DMS 273 (cell line): Measurements from ENCODE around the gene ITGB2.

Experiments used
- DNase-seq: peaks from one replicate; lab custom pipeline; 2025; ENCODE audit not compliant: unreplicated experiment; lab: John Stamatoyannopoulos, UW

Gene ITGB2

GRCh38 chr21:44955798-44956175 lies 35.1 kb upstream of the ITGB2 start:
- DNase-seq = no peak

- no peak for DNase-seq
Measured at GRCh38 chr21:44955141-44955797, 34.6 kb upstream of the ITGB2 start.

DNA sequence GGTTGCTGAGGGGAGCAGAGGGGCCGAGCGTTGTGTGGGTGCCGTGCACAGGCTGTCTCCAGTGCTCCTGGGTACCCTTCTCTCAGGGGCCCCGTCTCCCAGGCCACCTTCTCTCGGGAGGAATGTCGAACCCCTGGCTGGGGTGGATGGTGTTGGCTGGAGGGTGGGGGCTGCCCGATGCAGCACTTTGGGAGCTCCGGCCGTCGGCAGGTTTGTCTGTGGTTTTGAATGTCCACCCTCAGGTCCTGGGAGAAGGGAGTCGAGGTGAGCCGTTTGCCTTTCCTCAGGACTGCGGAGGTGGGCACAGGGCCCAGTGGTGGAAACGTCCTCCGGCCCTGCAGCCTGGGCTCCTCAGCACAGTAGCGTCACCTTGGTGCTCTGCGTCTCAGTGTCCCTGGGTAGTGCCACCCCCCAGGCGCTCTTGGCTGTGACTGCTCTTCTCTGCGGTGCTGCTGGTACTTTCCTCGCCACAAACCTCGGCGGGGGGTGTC lies 33.6 kb upstream of the ITGB2 start:
- DNase-seq = no peak

DNA sequence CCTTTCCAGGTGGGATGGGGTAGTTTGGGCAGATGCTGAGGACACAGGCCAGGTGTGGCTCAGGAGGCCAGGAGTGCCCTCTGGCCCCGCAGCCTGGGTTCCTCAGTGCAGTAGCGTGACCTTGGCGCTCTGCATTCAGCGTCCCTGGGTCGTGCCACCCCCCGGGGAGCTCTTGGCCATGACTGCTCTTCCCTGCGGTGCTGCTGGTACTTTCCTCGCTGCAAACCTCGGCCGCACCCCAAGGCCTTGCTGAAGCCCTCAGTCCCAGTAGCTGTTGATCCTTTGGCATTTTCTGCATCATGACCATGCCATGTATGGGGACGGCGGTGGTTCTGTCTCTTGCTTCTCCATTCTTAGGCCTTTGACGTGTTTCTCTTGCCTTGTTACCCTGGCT lies 32.9 kb upstream of the ITGB2 start:
- no peak for DNase-seq

GRCh38 chr21:44952929-44953627 lies 32.4 kb upstream of the ITGB2 start:
- no peak for DNase-seq

DNA sequence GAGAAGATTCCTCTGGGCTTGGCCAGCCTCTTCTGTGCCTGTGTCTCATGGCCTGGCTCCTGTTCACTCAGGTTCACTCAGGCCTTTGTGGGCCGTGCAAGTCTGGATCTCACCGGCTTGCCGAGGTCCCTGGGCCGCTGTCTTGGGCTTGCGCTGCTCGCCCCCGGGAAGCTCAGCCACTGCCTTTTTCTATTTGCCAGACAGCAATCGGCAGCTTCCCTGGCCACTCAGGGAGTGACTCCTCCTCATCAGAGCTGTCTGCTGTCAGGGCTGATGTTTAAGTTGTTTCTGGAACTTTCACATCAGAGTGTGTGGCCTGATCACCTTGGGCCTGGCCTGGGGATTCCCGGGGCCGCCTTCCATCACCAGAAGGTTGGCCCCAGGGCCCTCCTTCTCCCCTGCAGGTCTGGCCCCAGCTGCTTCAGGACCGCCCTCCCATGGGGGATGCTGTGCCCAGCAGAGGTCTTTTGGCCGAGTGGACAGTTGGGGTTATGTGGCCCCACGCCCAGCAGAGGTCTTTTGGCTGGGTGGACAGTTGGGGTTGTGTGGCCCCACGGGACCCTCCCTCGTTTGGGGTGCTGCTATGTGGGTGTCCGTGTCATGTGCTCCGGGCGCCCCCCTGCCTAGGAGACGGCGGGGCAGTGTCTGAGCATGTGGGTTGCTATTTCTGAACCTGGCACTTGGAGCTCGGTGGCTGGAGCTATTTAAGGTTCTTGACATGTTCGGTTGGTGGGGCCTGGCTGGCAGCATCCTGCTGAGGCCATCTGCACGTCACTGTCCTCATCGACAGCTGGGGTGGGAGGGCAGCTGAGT lies 31.6 kb upstream of the ITGB2 start:
- DNase-seq = peak; percentile 57

DNA sequence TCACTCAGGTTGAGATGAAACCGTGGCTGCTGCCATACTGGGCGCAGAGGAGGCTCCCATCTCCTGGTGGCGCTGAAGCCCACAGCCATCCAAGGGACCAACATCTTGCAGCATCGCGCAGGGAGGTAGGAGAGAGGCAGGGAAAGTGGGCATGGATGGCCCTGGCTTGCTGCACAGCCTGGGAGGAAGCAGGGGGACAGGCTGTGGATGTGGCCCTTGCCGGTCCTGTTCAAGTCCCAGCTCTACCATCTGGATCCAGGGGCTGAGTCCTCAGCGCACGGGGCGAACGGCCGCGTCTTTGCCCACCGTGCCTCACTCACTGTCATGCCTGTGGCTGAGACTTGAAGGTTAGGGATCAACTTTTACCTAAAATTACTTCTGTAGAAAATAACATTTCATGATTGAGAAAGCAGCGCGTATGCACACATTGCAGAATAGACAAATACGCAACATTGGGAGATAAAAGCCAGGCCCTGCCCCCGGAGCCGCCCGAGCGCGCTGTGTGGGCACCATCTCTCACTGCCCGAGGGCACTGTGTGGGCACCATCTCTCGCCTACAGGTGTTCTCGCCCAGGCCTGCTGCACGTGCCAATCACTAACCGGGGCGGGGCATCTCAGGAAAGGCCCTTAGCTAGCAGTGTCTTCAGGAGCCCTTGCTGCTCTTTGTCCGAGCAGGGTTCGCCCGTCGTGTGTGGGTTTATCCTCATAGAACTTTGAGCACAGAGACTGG lies 30.7 kb upstream of the ITGB2 start:
- no peak for DNase-seq

DNA sequence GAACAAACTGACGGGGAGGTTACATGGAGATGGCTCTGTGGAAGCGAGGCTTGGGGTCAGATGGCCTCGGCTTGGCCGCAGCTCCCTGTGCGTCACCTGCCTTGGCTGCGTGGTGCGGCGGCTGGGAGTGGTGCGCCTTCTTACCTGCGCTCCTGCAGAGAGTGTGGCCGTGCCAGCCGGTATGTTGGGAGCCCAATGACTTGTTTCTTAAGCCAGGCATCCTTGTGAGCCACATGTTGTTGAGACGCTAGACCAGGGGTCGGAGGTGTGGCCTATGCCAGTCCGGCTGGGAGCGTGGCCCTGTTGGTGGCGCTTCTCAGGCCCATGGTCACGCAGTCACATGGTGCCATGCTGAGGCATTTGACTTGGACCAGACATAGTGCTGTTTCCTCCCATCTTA lies 29.7 kb upstream of the ITGB2 start:
- no peak for DNase-seq

GRCh38 chr21:44949779-44950198 lies 29.1 kb upstream of the ITGB2 start:
- peak; percentile 82 for DNase-seq

- no peak for DNase-seq
Measured at GRCh38 chr21:44949161-44949778, 28.6 kb upstream of the ITGB2 start.

- DNase-seq = no peak
Measured at GRCh38 chr21:44948426-44949120, 27.9 kb upstream of the ITGB2 start.

DNA sequence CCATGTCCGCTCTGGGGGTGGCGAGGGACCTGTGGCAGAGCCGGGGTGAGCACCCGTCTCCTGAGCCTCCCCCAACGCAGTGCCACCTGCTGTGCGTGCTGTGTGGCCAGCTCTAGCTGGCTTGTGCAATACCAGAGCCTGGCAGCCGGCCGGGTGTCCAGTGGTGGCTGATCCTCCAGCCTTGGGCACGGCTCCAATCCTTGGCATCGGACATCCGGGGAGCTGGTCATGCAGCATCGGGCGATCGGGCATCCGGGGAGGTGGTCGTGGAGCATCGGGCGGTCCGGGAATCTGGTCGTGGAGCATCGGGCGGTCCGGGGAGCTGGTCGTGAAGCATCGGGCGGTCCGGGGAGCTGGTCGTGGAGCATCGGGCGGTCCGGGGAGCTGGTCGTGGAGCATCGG lies 27.2 kb upstream of the ITGB2 start:
- no peak for DNase-seq

DNA sequence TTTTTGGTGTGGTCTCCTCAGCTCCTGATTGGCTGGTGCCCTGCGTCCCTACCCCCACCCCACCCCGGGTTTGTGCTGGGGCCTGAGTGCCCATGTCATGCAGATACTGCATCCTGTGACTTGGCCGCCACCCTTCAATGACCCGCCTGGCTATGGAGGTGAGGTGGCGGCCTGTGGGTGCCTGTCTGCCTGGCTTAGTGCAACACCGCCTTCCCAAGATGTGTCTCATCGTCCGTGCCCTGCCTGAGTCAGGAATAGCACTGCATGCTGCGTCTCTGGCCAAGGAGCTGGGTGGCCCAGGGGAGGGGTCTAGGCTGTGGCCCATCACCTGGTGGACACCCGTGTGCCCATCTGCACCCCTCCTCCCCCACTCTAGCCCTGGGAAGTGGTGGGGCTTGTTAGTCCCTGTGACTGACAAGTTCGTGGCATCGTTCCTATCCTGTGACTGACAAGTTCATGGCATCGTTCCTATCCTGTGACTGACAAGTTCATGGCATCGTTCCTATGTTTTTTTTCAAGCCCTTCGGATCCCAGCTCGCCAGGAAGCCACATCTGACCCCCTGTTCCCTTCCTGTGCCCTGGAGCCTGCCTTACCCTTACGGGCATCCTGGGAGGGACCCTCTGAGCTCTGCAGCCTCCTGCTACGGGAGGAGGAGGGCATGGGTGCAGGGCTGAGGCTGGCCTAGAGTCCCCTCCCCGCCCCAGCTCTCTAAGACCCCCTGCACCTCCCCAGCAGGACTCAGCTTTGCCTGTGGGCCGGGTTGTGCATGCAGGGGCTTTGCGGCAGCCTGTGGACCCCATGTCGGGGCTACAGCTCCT lies 26.6 kb upstream of the ITGB2 start:
- DNase-seq = no peak

DNA sequence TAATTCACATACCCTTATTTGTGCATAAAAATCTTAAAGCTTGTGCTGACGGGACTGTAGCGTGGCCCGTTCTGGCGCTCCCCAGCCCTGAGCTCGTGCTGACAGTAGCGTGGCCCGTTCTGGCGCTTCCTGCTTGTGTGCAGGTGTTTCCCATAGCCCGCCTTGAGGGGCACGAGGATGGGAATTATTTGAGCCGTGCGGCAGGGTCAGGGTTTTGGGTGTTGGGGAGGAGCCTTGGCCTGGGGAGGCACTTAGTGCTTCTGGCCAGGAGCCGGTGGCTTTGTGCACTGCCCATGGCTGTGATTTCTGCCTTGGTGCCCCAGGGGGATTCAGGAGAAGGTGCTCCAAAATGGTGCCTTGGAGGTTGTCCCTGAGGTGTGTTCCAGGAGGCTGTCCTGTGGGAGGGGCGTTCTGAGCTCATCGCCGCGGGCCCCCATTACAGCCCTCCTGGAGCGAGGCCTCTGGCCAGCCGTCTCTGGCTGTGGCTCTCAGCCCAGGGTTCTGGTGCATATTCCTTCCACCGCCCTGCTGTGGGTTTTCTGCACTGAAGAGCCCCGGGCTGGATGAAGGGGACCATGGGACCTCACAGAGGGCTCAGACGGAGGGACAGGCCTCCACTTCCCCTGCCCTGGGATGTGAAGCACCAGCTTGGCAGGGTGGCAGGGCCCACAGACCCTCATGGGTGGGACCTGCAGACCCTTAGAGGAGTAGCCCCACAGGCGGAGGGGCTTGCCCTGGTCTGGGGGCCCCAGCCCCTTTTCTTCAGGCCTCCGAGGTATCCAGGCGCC lies 25.7 kb upstream of the ITGB2 start:
- DNase-seq = no peak

DNA sequence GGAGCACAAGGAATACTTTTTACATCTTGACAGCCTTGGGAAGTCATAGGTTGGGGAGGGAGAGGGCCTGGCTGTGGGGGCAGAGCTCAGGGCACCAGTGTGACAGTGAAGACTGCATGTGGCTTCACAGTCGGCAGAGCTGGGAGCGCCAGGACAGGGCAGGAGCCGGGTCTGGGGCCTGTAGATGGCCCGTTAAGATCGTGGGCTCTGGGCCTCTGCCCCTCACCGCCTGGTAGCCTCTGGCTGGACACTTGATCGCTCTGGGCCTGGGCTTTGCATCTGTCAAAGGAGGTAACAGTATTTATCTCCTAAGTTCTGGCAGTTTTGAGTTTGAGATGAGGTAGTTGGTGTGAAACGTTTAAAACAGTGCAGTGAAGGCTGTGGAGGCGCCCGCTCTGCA lies 23.9 kb upstream of the ITGB2 start:
- DNase-seq = no peak

- DNase-seq = no peak
Measured at GRCh38 chr21:44943686-44944550, 23.2 kb upstream of the ITGB2 start.

DNA sequence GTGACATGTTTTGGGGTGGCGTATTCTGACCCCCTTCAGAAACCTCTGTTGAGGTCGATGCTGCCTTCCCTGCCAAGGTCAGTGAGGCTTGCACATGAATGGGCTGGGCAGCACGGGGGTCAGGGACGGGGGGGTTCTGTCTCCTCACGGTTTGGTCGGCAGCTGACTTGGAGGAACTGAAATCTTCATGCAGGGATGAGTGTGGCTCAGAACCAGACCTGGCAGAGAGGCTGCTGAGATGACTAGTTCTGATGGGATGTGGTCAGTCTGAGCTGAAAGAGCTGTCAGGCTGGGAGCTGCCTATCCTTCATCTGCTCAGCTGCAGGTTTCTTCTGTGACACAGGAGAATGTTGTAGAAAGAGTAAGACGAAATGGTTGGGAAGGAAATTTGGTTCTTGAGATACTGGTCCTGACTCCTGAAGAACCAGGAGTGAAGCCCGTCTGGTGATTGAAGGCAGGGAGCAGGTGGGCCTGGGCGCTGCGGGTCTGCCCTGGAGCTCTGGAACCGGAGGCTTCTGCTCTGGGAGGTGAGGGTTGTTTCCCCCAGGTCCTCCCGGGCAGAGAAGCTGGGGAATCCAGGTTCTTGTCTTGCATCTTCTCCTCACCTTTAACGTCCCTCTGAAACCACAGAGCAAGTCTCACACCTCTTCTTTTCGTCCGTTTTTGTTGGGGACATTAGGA lies 22.4 kb upstream of the ITGB2 start:
- DNase-seq = no peak
